OCI-LY3 (cell line): ENCODE data around the gene EDAR.

Experiments used
- H2AFZ ChIP-seq: fragments of 200-600, 300-600 bp; shearing (Covaris generic); 2 replicates; pipeline ENCODE4 v1.6.0; 2014; ENCODE audit warnings: antibody characterized with exemption, low read depth, low read length
- H3K27ac ChIP-seq: fragments of 200-600, 300-600 bp; sonication (generic); 2 replicates; pipeline ENCODE4 v1.5.1; 2014; ENCODE audit warnings: mild to moderate bottlenecking, low read length, moderate library complexity, mixed read lengths
- H3K27me3 ChIP-seq: fragments of 200-600, 300-600 bp; sonication (generic); 2 replicates; pipeline ENCODE4 v1.6.1; 2014; ENCODE audit warnings: low read depth, low read length, mixed read lengths
- H3K36me3 ChIP-seq: fragments of 200-600, 300-600 bp; sonication (generic); replicated peaks from 2 replicates; pipeline ENCODE3; 2014; ENCODE audit warnings: low read depth, low read length, mixed read lengths
- H3K4me1 ChIP-seq: fragments of 300-600, 200-600 bp; sonication (generic); 2 replicates; pipeline ENCODE4 v1.6.1; 2014; ENCODE audit warnings: low read length, mixed read lengths
- H3K4me2 ChIP-seq: fragments of 200-600, 300-600 bp; sonication (generic); 2 replicates; pipeline ENCODE4 v1.6.1; 2014; ENCODE audit warnings: low read length, mixed read lengths
- H3K4me3 ChIP-seq: fragments of 300-600, 200-600 bp; sonication (generic); 2 replicates; pipeline ENCODE4 v1.5.1; 2014; ENCODE audit warnings: antibody characterized with exemption, mild to moderate bottlenecking, low read length, moderate library complexity
- H3K79me2 ChIP-seq: fragments of 300-600, 200-600 bp; shearing (Covaris generic); 2 replicates; pipeline ENCODE4 v1.6.1; 2014; ENCODE audit warnings: mild to moderate bottlenecking, low read length, mixed read lengths
- H3K9ac ChIP-seq: fragments of 300-600, 200-600 bp; shearing (Covaris generic); 2 replicates; pipeline ENCODE4 v1.6.0; 2014; ENCODE audit warnings: mild to moderate bottlenecking, low read length, moderate library complexity
- H3K9me3 ChIP-seq: fragments of 200-600, 300-600 bp; shearing (Covaris generic); 2 replicates; pipeline ENCODE4 v1.6.1; 2014; ENCODE audit warnings: low read length, mixed read lengths; ENCODE audit not compliant: insufficient read depth
- H4K20me1 ChIP-seq: fragments of 200-600, 300-600 bp; sonication (generic); 2 replicates; pipeline ENCODE4 v1.6.1; 2016; ENCODE audit warnings: low read length, mixed read lengths; ENCODE audit not compliant: insufficient read depth
- EZH2phosphoT487 ChIP-seq: fragments of 200-600 bp; shearing (Covaris generic); IDR thresholded peaks from 2 replicates; pipeline ENCODE4 v1.6.1; 2018; ENCODE audit warnings: antibody characterized with exemption, mixed run types, low read depth
- TF ChIP-seq, protein P1 (sequence below): fragments of 200-600, 300-600 bp; sonication (generic); IDR thresholded peaks from 2 replicates; pipeline ENCODE4 v1.5.1; 2014; ENCODE audit warnings: antibody characterized with exemption, low read length, low read depth

The EDAR gene

DNA sequence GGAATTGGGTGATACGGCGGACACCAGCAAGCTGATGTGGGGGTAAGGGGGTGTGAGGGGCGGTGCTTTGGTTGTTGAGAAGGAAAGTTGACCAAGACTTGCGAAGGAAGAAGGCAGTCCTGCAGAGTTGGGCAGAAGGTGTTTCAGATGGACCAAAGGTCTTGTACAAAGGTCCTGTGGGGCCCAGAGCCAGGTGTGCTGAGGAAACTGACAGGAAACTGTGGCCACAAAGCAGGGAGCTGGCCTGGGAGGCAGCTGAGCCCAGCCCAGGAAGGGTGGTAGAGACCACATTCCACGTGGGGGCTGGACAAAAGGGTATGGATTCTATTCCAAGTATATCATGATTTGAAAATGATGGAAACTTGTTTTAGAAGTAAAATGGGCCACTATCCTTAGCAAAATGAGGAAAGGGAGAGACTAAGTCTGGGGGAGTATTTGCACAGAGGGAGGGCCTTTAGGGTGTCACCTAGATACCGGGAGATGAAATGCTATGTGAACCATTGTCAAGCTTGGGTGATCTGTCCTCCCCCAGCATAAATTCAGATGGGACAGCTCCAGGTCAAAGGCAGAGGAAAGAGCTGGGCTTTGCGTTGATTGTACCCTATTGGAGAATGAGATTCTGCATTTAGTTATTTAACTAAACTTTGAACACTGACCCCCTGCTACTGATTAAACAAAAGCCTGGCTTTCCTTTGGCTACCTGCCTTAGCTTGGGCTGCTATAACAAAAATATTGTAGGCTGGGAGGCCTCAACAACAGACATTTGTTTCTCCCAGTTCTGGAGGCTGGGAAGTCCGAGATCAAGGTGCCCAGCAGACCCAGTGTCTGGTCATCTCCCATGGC, 4.3 kb upstream of the EDAR start:
- Histone ChIP-seq H3K27ac (no peak overlapping the region), H3K36me3 (no peaks in the 10 kb centered on the region), H3K79me2 (no peaks in the 10 kb centered on the region), H3K9me3 (no peaks in the 10 kb centered on the region), H3K4me3 (no peak overlapping the region), H4K20me1 (no peaks in the 10 kb centered on the region), H3K4me2 (no peak overlapping the region), H3K9ac (no peak overlapping the region), H2AFZ (no peak overlapping the region), H3K27me3 (0 out of 2 replicates have a peak, but pooled peaks cover 5% of the 10 kb centered on the region), H3K4me1 (no peaks in the 10 kb centered on the region)
- no peak for TF ChIP-seq EZH2phosphoT487
- TF ChIP-seq, protein P1, sequence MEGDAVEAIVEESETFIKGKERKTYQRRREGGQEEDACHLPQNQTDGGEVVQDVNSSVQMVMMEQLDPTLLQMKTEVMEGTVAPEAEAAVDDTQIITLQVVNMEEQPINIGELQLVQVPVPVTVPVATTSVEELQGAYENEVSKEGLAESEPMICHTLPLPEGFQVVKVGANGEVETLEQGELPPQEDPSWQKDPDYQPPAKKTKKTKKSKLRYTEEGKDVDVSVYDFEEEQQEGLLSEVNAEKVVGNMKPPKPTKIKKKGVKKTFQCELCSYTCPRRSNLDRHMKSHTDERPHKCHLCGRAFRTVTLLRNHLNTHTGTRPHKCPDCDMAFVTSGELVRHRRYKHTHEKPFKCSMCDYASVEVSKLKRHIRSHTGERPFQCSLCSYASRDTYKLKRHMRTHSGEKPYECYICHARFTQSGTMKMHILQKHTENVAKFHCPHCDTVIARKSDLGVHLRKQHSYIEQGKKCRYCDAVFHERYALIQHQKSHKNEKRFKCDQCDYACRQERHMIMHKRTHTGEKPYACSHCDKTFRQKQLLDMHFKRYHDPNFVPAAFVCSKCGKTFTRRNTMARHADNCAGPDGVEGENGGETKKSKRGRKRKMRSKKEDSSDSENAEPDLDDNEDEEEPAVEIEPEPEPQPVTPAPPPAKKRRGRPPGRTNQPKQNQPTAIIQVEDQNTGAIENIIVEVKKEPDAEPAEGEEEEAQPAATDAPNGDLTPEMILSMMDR: no peak

DNA sequence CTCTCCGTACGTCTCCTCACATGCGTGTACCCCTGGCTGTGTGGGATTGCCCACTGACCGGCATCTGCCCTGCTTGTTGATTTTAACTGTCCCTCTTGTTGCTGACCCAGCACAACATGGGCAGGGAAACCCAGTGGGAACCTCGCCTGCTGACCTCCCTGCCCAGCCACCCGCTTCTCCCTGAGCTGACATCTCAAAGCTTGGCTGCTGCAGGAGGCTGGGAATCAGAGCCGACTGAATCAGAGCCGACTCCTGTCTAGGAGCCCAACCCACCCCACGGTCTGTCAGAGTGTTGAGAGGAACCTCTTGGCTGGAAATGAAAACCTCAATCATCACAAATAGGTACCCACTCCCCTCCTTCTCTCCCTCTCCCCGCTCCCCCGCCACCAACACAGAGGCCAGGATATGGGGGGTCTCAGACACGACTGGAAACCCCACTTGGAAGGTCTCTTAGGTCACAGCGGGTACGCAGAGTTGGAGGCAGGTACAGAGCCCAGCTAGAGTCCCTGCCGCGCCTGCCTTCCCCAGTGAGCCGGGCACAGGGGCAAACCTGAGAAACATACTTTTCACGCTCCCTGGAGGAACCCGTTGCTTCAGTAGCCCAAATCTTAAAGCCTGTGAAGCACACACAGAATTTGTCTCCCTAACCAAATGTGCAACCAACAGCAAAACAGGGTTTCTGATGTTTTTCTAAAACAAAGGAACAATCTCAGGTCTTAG, 784 bp downstream of the EDAR start:
- peaks cover 4% of the 10 kb centered on the region; the same call in 1 of the 2 replicates for H3K27me3 ChIP-seq
- H3K79me2 ChIP-seq: no peaks in the 10 kb centered on the region
- no peaks in the 10 kb centered on the region for H4K20me1 ChIP-seq
- H3K9me3 ChIP-seq: no peaks in the 10 kb centered on the region
- H3K27ac ChIP-seq: no peak overlapping the region
- H2AFZ ChIP-seq: no peak overlapping the region
- H3K36me3 ChIP-seq: no peaks in the 10 kb centered on the region
- H3K4me3 ChIP-seq: no peak overlapping the region
- H3K4me1 ChIP-seq: no peaks in the 10 kb centered on the region
- H3K9ac ChIP-seq: no peak overlapping the region
- H3K4me2 ChIP-seq: no peak overlapping the region
- TF ChIP-seq EZH2phosphoT487: no peak
- TF ChIP-seq, protein P1: no peak

DNA sequence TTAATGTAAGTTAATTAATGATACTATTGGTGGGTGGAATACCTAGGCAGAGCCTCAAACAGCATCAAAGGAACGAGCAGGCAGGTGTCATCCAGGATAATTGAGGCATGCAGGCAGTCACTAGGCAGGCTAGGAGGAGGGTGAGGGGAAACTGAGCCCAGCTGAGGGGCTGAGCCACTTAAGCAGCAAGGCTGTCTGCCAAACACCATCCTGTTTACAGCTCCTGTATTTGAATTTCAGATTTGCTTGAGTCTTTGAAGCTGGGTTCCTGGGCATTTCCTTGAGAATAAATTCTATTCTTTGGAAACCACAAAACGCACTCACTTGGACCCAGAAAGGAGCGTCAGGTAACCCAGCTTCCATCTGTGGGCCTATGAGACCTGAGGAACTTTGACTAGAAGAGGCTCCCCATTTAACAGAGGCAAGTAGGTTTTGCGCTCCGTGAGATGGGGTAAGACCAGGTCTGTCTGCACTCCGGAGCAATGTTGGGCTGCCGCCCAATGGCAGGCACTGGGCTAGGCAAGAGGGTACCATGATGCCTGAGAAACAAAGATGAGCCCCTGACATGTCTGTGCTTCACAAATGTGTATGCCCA, 2.0 kb downstream of the EDAR start:
- Histone ChIP-seq H3K9ac (no peak overlapping the region), H4K20me1 (no peaks in the 10 kb centered on the region), H3K4me2 (no peak overlapping the region), H3K4me3 (no peak overlapping the region), H3K36me3 (no peaks in the 10 kb centered on the region), H3K4me1 (no peaks in the 10 kb centered on the region), H3K9me3 (no peaks in the 10 kb centered on the region), H3K27me3 (peaks cover 7% of the 10 kb centered on the region), H3K27ac (no peak overlapping the region), H3K79me2 (no peaks in the 10 kb centered on the region), H2AFZ (no peak overlapping the region)
- TF ChIP-seq, protein P1: no peak
- TF ChIP-seq EZH2phosphoT487: no peak

DNA sequence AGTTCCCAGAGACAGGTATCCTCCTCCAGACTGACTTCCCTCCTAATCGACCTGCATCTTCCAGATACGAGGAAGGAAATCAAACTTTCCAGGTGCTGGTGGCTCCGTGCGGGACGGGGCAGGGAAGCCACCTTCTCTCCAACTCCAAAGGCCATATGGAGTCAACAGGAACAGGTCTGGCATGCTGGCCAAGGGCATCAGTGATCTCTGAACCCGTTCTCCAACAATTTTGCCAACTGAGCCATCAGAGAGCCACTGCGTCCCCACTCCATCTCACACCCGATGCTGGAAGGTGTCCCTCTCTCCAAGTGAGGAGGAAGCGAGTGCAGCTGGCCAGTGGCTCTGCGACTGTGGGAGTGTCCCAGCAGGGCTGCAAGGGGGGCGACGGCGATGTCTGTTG, 5.4 kb downstream of the EDAR start:
- Histone ChIP-seq H3K27ac (no peak overlapping the region), H3K79me2 (no peaks in the 10 kb centered on the region), H2AFZ (no peak overlapping the region), H3K27me3 (peaks cover 13% of the 10 kb centered on the region), H3K4me1 (no peaks in the 10 kb centered on the region), H3K4me3 (no peak overlapping the region), H3K36me3 (no peaks in the 10 kb centered on the region), H3K9ac (no peak overlapping the region), H3K4me2 (no peak overlapping the region), H4K20me1 (no peaks in the 10 kb centered on the region), H3K9me3 (no peaks in the 10 kb centered on the region)
- no peak for TF ChIP-seq EZH2phosphoT487
- TF ChIP-seq, protein P1: no peak
